ENCODE data around the gene TMEM187. TPM values are rescaled to one million over a fixed set of nuclear protein-coding genes. Genes with fewer than 3 reads are reported as not detected.

The TMEM187 gene
- total and polyA plus RNA-seq, 2 of the 4 experiments (the other 2 are of a cell fraction), result 3.4 to 6.2 TPM

- dilution Hi-C loops (cut with HindIII; ENCODE audit: low sequenced_read_pairs, unreplicated experiment), result no loop called here
- Histone ChIP-seq H3K4me2 (ENCODE audit: low read depth, low read length) (peak overlapping the region; percentile 93), H2BK20ac (ENCODE audit: low read depth, low read length) (no peak overlapping the region), H3K14ac (replicated peaks; ENCODE audit: low read depth, low read length) (peak overlapping the region; percentile 87), H3K9me1 (ENCODE audit: insufficient read depth, low read length) (no peaks in the 10 kb centered on the region), H3K4me1 (ENCODE audit: control insufficient read depth, insufficient read depth, low read length) (peaks cover 2% of the 10 kb centered on the region; the same call in 1 of the 2 replicates), H3K18ac (ENCODE audit: low read depth, low read length) (no peak overlapping the region), H3K23ac (ENCODE audit: low read depth, low read length) (peak overlapping the region; percentile 78), H4K8ac (ENCODE audit: low read depth in 2 of 2, low read length in 2 of 2) (no peak overlapping the region; a peak in 2 of 4 replicates), H2AFZ (replicated peaks; ENCODE audit: low read length, poor library complexity) (peak overlapping the region; percentile 93), H3K9ac (ENCODE audit: low read depth, low read length) (peak overlapping the region; percentile 79), H4K20me1 (ENCODE audit: insufficient read depth, low read length) (peaks cover 20% of the 10 kb centered on the region), H2AK5ac (ENCODE audit: low read depth, low read length) (peak overlapping the region; percentile 82), H3K79me1 (ENCODE audit: low read depth in 1 of 2, low read length in 2 of 2) (peaks cover 4 to 9% of the 10 kb centered on the region in 2 experiments; a peak in 2 of 4 replicates), H3K56ac (ENCODE audit: extremely low read depth, insufficient read depth, low read length) (0 out of 2 replicates have a peak overlapping the region, but pooled peaks have one; percentile 10), H4K5ac (ENCODE audit: low read depth, low read length) (no peak overlapping the region), H3K9me3 (ENCODE audit: control insufficient read depth, insufficient read depth, low read length) (no peaks in the 10 kb centered on the region), H4K91ac (ENCODE audit: insufficient read depth, low read depth, low read length) (no peak overlapping the region; the same call in 1 of the 2 replicates), H3K36me3 (ENCODE audit: control insufficient read depth, insufficient read depth, low read length) (peaks cover 22% of the 10 kb centered on the region), H3K27ac (ENCODE audit: insufficient read depth, low read length) (peak overlapping the region; percentile 46), H2BK15ac (ENCODE audit: low read depth, low read length) (no peak overlapping the region), H2AK9ac (replicated peaks; ENCODE audit: low read depth, low read length, poor library complexity) (peak overlapping the region; percentile 96), H3K4ac (ENCODE audit: low read depth, low read length) (peak overlapping the region; percentile 83), H3K4me3 (ENCODE audit: insufficient read depth, low read depth, low read length) (peak overlapping the region; percentile 97), H3K27me3 (ENCODE audit: control insufficient read depth, insufficient read depth, low read length) (no peaks in the 10 kb centered on the region; the same call in 1 of the 2 replicates), H2BK120ac (ENCODE audit: low read depth, low read length) (no peak overlapping the region), H2BK5ac (ENCODE audit: low read depth, low read length, poor library complexity, severe bottlenecking) (no peak overlapping the region)
- DNase-seq (no peak), ATAC-seq (ENCODE audit: low read depth) (peak; percentile 13)
- intact Hi-C loops (cut with micrococcal nuclease), result no loop called here
- in situ Hi-C loops (cut with MboI; ENCODE audit: low sequenced_read_pairs), result no loop called here
- 31% methylated on average over 19 of the region's 33 CpGs; no CpG with 5 or more reads in 1 of the 2 experiments for whole genome bisulfite sequencing, 2 experiments (ENCODE audit: extremely low coverage in 2 of 2, insufficient read length in 1 of 2)
- ChIA-PET CTCF (interaction anchor here (1.2 to 1.6 kb wide), 2 partner anchors 11 to 13 kb away, joined by 4 to 7 read pairs; no protein-coding TSS in a partner anchor), POLR2A (ENCODE audit: unreplicated experiment) (no interaction called here)
- no peak for TF ChIP-seq CEBPB (IDR thresholded peaks at IDR 0.05; ENCODE audit: low read depth, low read length)
- no peak for TF ChIP-seq SMC3 (IDR thresholded peaks at IDR 0.05; ENCODE audit: low read depth, low read length)
- TF ChIP-seq RFX5 (IDR thresholded peaks at IDR 0.05; ENCODE audit: low read depth, low read length), result no peak
- TF ChIP-seq POLR2A (IDR thresholded peaks at IDR 0.05; ENCODE audit: low read depth, low read length), result no peak
- no peak for TF ChIP-seq BHLHE40 (IDR thresholded peaks at IDR 0.05; ENCODE audit: low read depth, low read length)
- no peak for TF ChIP-seq MXI1 (IDR thresholded peaks at IDR 0.05; ENCODE audit: borderline replicate concordance, low read depth, low read length)
- TF ChIP-seq RAD21 (IDR thresholded peaks at IDR 0.05; ENCODE audit: low read length), result no peak
- BruUV-seq (replicated peaks), result no TSS peak
Observed at GRCh38 chrX:153934148-153934761, 38.3 kb upstream of the TMEM187 start.

Data from IMR-90 (cell line).